IPS DF 4.7 (cell line): Measurements from ENCODE around the gene HSPG2.
"Not testable (repeated sequence)": the region's sequence is repeated elsewhere in the genome, so short reads cannot be mapped to it uniquely, and the experiment has no call there.

Experiments used
- DNase-seq: peaks from one replicate; pipeline ENCODE4 v3.0.0-alpha.2; 2013; ENCODE audit warnings: low spot score; ENCODE audit errors: extremely low read depth

Gene HSPG2

DNA sequence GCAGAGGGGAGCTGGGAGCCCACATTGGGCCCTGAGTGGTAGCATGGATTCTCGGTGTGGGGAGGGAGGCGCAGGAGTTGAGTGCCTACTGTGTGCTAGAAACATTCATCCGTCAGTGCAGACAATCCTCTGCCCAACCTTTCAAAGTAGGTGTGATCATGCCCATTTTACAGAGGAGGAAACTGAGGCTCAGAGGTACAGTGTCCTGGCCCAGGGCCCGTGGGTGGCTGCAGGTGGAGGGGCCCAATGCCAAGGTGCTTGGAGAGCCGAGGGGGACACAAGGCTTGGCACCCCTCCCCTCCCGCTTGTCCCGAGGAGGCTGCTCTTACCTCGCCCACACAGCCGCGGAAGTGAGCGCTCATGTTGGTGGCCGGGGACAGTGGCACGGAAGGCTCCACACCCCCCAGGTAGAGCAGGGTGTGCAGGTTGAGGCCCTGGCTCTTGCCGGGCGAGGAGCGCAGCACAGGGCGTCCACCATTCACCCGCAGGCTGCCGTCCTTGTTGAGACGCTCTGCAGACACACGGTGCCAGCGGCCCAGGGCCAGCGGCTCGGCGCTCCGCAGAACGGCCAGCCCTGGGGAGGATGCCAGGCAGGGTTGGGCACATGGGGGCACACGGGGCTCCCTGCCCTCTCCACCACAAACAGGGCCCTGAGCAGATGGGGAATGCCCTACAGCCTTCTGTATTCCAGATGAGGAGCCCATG, 108.5 kb downstream of the HSPG2 start:
- no peak for DNase-seq

GRCh38 chr1:21828075-21828474, 109.0 kb downstream of the HSPG2 start:
- no peak for DNase-seq

DNA sequence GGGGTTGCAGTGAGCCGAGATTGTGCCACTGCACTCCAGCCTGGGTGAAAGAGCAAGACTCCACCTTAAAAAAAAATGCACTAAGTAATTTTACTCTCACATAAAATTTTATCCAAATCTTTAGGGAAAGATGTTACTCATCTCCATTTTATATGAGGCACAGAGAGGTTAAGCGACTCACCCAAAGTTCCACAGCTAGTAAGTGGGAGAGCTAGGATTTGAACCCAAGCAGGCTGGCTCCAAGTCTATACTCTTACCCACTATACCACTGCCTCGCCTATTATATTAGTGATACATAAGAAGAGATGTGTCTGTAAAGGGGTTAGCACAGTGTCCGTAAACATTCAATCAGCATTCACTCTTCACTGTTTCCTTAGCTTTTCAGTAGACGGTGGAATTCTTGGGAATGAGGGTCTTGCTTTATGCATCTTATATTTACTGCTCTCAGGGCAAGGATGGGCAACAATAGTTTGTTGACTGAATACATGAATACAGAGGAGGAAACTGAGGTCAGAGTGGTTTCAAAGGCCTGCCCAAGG, 109.9 kb downstream of the HSPG2 start:
- DNase-seq = no peak

DNA sequence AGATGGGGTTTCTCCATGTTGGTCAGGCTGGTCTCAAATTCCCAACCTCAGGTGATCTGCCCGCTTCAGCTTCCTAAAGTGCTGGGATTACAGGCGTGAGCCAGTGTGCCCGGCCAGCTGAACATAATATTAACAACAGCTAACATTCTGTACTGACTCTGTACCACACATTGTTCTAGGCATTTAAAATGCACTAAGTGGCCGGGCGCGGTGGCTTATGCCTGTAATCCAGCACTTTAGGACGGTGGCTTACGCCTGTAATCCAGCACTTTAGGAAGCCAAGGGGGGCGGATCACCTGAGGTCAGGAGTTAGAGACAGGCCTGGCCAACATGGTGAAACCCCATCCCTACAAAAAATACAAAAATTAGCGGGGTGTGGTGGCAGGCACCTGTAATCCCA, 110.4 kb downstream of the HSPG2 start:
- not testable (repeated sequence) for DNase-seq

- no peak for DNase-seq
These were observed 111.7 kb downstream of the HSPG2 start for GRCh38 chr1:21825393-21825792.

GRCh38 chr1:21824926-21825325, 112.2 kb downstream of the HSPG2 start:
- no peak for DNase-seq

GRCh38 chr1:21823980-21824702, 113.0 kb downstream of the HSPG2 start:
- DNase-seq = no peak

DNA sequence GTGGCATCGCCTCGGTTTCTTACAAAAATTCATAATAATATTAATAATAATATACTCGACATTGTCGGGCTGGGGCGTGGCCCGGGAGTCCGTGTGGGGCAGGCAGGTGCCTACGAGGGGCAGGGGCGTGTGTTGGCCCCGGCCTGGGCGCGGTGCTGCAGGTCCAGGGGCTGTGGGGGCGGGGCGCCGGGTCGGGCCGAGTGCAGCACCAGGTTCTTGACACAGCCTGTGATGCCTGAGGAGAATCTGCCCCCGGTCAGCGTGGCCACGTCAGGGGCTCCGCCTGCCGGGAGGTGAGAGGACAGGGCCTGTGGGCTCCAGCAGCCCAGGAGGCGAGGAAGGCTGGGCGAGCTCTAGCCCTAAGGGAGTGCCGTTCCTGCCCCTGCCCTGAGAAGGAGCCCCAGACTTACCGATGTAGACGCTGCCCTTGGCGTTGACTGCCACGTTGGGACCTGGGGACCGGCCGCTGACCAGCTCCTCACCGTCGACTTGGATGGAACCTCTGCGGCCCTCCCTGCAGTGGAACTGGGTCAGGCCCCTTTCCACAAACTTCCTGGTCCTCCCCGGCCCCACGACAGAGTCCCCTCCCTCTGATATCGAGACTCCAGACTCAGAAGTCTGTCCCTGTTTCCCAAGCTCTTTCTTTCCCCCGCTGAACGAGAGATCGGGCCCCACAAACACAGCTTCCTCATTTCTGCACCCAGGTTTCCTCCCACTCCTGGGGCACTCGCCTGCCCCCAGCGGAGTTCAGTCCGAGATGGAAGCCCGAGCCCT, 113.7 kb downstream of the HSPG2 start:
- DNase-seq = no peak

DNA sequence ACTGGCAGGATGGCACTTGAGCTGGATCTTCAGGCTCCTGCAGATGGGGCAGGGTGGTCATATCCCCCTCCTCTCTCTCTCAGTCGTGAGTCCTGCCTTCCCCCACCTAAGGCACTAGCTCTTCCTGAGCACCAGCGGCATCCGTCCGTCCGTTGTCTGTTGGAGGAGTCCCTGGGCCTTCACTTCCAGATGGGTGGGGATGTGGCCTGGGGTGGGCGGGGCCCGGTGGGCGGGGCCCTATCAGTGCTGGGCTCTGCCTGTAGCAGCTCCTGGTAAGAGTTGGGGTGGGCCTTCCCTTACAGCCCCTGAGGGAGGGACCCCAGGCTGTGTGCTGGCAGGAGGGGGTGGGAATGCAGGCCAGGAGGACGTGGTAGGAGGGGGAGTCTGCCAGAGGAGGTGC, 114.8 kb downstream of the HSPG2 start:
- no peak for DNase-seq

- DNase-seq = no peak
These were observed 115.6 kb downstream of the HSPG2 start for GRCh38 chr1:21821385-21822019.

DNA sequence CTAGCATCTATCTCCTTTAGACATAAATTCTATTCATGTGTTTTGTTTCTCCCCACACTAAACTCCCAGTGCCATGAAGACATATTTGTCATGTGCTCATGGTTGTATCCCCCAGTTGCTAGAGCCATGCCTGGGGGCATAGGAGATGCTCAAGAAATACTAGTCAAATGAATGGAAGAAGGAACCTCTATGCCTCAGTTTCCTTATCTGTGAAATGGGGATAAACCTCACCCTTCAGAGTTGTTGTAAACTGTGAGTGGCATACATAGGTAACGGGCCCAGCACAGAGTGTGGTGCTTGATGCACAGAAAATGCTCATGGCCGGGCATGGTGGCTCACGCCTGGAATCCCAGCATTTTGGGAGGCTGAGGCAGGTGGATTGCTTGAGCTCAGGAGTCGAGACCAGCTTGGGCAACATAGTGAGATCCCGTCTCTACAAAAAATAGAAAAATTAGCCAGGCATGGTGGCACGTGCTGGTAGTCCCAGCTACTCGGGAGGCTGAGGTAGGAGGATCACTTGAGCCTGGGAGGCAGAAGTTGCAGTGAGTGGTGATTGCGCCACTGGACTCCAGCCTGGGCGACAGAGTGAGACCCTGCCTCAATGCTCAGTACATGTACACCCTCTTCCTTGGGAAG, 116.4 kb downstream of the HSPG2 start:
- no peak for DNase-seq

- no peak for DNase-seq
These were observed 118.5 kb downstream of the HSPG2 start for GRCh38 chr1:21818656-21819055.

GRCh38 chr1:21816602-21817302, 120.4 kb downstream of the HSPG2 start:
- no peak for DNase-seq

DNA sequence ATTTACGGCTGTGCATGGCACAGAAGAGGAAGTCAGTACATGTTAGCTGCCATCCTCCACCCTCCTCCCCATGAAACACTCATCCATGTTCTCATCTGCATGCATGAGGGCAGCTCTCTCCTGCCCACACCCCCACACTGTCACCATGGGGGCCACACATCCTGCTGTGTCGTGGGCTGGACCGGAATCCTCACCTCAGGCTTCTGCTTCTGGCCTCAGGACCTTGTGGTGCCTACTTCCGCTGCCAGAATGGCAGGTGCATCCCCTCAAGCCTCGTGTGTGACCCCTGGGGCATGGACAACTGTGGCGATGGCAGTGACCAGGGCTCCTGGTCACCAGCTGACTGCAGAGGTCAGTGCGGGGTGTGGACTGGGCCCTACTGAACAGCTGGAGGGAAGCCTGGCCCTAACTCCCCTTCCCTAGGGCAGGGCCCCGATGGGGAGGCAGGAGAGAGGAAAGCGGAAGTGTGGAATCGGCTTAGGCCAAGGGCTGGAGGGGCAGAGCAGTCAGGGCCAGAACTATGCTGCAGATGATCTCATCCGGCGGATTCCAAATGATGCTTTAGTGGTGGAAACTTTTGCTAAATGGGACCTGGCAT, 121.3 kb downstream of the HSPG2 start:
- DNase-seq = no peak

- no peak for DNase-seq
These were observed 122.0 kb downstream of the HSPG2 start for GRCh38 chr1:21814981-21815582.

GRCh38 chr1:21814241-21814918, 122.7 kb downstream of the HSPG2 start:
- DNase-seq = no peak

GRCh38 chr1:21813542-21813941, 123.6 kb downstream of the HSPG2 start:
- no peak for DNase-seq

GRCh38 chr1:21811875-21812305, 125.2 kb downstream of the HSPG2 start, which contains the start of gene LDLRAD2:
Gene LDLRAD2, plus strand, starts transcription at chr1:21812265. Its CDS starts 187 bp downstream, at chr1:21812452.
- no peak for DNase-seq

DNA sequence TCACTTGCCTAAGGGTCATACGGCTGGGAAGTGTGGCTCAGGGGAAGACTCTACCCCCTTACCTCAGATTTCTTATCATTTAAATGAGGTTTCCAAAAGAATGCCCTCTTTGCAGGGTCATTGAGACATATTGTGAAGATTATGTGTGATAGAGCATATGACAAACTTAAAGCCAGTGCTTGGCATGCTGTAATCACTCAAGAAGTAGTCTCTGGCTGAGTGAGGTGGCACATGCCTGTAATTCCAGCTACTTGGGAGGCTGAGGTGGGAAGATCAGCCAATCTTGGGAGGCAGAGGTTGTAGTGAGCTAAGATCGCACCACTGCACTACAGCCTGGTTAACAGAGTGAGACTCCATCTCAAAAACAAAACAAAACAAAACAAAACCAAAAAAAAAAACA, 132.6 kb downstream of the HSPG2 start:
- DNase-seq = no peak
